Upper lobe of left lung (tissue), 6 donors: ENCODE data around the gene KMT2A. TPM values are rescaled to one million over a fixed set of nuclear protein-coding genes. Genes with fewer than 3 reads are reported as not detected.

ENCODE experiments used
- ATAC-seq, 2 donors: fragments of 200-7000 bp; cut with Tn5 transposase; one replicate each; pipeline ENCODE4 v1.9.1; 2022; ENCODE audit warnings: mild to moderate bottlenecking in 2 of 2, moderate library complexity in 2 of 2; ENCODE audit not compliant: low FRiP score in 2 of 2
- DNase-seq, 2 donors: peaks; one replicate each; pipeline ENCODE4 v3.0.0-alpha.2; 2019 to 2020
- H3K27ac ChIP-seq, 4 donors: fragments of 200-600 bp; sonication (generic); one replicate each; pipeline ENCODE4 v1.5.1; 2016 to 2019
- H3K27me3 ChIP-seq, 4 donors: fragments of 200-600 bp; sonication (generic); one replicate each; pipeline ENCODE4 v1.5.1; 2017 to 2019
- H3K36me3 ChIP-seq, 4 donors: fragments of 200-600 bp; sonication (generic); one replicate each; pipeline ENCODE4 v1.5.1; 2016 to 2019
- H3K4me1 ChIP-seq, 4 donors: fragments of 200-600 bp; sonication (generic); one replicate each; pipeline ENCODE4 v1.5.1; 2018 to 2019
- H3K4me3 ChIP-seq, 4 donors: fragments of 200-600 bp; sonication (generic); one replicate each; pipeline ENCODE4 v1.5.1; 2017 to 2019; ENCODE audit warnings: mild to moderate bottlenecking in 2 of 4, moderate library complexity in 1 of 4
- H3K9me3 ChIP-seq, 4 donors: fragments of 200-600 bp; sonication (generic); one replicate each; pipeline ENCODE4 v1.5.1; 2018 to 2019
- EP300 ChIP-seq, 4 donors: sonication (generic); formaldehyde crosslinking; IDR thresholded peaks; one replicate each; pipeline ENCODE4 v1.5.1; 2017; ENCODE audit warnings: antibody characterized with exemption in 4 of 4, control low read depth in 2 of 4
- POLR2A ChIP-seq, 4 donors: fragments of 450-650 bp; IDR thresholded peaks; one replicate each; pipeline ENCODE4 v1.5.1; 2016 to 2017; ENCODE audit warnings: antibody characterized with exemption in 4 of 4, mild to moderate bottlenecking in 2 of 4
- POLR2AphosphoS5 ChIP-seq, 2 donors: sonication (generic); formaldehyde crosslinking; IDR thresholded peaks; one replicate each; pipeline ENCODE4 v1.5.1; 2017; ENCODE audit warnings: antibody characterized with exemption in 2 of 2
- WGBS, 2 donors: methylation state at CpG; one replicate each; pipeline ENCODE4 v1.1.5; 2017 to 2018; 5-methylcytosine and 5-hydroxymethylcytosine counted together
- total RNA-seq, 6 donors: library from RNA; depleted of rRNA in 4 of 6; stranded (reverse); fragments of >200 nt in 4 of 6; gene quantifications; one replicate each; pipeline versions ENCODE4 v1.1.0 to v1.2.1, GENCODE V29; 2016 to 2021
- TF ChIP-seq, protein P1 (sequence below), 6 experiments: fragments of 450-650 bp in 4 of 6; fragments of 200-600 bp in 2 of 6; sonication (generic) in 2 of 6; IDR thresholded peaks; one replicate each; pipeline ENCODE4 v1.5.1; 2016 to 2019; ENCODE audit warnings: antibody characterized with exemption in 6 of 6
- donor health status: DM: no; HTN: no; CAD: no; lungs with moderate emphysema.
- donor health status: DM: no; HTN: yes; CAD: no; lungs with severe emphysema.

KMT2A gene
- total RNA-seq, 6 donors from 2014 or later = 42.0 to 97.1 (median 58.4) TPM

DNA sequence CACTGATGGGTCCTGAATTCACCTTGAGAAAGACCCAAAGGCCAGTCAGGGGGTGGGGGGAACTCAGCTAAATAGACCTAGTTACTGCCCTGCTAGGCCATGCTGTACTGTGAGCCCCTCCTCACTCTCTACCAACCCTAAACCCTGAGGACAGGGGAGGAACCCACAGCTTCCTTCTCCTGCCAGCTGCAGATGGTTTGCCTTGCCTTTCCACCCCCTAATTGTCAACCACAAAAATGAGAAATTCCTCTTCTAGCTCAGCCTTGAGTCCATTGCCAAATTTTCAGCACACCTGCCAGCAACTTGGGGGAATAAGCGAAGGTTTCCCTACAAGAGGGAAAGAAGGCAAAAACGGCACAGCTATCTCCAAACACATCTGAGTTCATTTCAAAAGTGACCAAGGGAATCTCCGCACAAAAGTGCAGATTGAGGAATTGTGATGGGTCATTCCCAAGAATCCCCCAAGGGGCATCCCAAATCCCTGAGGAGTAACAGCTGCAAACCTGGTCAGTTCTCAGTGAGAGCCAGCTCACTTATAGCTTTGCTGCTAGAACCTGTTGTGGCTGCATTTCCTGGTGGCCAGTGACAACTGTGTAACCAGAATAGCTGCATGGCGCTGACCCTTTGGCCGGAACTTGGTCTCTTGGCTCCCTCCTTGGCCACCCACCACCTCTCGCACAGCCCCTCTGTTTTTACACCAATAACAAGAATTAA, 88.6 kb downstream of the KMT2A start:
- DNase-seq = no peak
- no peak overlapping the region for H3K27ac ChIP-seq
- no peak overlapping the region for H3K4me3 ChIP-seq
- no peaks in the 10 kb centered on the region for H3K27me3 ChIP-seq
- H3K4me1 ChIP-seq = peaks cover 11 to 27% (median 15%) of the 10 kb centered on the region in 4 donors
- ATAC-seq = no peak
- 82 to 91% methylated on average over 6 of the region's 6 CpGs for WGBS, 2 donors
- TF ChIP-seq POLR2AphosphoS5 (IDR thresholded peaks at IDR 0.05) (no peak), EP300 (IDR thresholded peaks at IDR 0.05) (no peak), POLR2A (IDR thresholded peaks at IDR 0.05) (no peak)
- TF ChIP-seq, protein P1, sequence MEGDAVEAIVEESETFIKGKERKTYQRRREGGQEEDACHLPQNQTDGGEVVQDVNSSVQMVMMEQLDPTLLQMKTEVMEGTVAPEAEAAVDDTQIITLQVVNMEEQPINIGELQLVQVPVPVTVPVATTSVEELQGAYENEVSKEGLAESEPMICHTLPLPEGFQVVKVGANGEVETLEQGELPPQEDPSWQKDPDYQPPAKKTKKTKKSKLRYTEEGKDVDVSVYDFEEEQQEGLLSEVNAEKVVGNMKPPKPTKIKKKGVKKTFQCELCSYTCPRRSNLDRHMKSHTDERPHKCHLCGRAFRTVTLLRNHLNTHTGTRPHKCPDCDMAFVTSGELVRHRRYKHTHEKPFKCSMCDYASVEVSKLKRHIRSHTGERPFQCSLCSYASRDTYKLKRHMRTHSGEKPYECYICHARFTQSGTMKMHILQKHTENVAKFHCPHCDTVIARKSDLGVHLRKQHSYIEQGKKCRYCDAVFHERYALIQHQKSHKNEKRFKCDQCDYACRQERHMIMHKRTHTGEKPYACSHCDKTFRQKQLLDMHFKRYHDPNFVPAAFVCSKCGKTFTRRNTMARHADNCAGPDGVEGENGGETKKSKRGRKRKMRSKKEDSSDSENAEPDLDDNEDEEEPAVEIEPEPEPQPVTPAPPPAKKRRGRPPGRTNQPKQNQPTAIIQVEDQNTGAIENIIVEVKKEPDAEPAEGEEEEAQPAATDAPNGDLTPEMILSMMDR (IDR thresholded peaks at IDR 0.05) = no peak
- peaks cover 31 to 55% (median 36%) of the 10 kb centered on the region in 4 donors for H3K36me3 ChIP-seq
- no peaks in the 10 kb centered on the region for H3K9me3 ChIP-seq

DNA sequence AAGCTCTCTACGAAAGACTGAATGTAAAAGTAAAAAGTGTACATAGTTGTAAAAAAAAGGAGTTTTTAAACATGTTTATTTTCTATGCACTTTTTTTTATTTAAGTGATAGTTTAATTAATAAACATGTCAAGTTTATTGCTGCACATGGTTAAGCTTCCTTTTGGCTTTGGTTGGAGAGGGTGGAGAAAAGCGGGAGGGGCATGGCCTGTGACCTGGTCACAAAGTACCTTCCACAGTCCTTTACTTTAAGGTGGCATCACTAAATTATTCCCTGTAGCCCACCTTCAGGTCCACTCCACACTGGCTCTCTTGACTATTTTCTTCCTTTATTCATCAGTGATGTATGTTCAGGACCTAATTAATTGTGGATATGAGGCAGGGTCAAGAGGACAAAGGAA, 90.4 kb downstream of the KMT2A start:
- WGBS, 2 donors = 80 to 89% methylated on average over 2 of the region's 2 CpGs
- Histone ChIP-seq H3K4me1 (peaks cover 22 to 41% (median 25%) of the 10 kb centered on the region in 4 donors), H3K36me3 (peaks cover 14 to 37% (median 19%) of the 10 kb centered on the region in 4 donors), H3K27ac (no peak overlapping the region), H3K4me3 (no peak overlapping the region), H3K9me3 (no peaks in the 10 kb centered on the region), H3K27me3 (no peaks in the 10 kb centered on the region)
- no peak for DNase-seq
- TF ChIP-seq POLR2A (IDR thresholded peaks at IDR 0.05) = no peak
- TF ChIP-seq, protein P1 (IDR thresholded peaks at IDR 0.05) = no peak
- no peak for ATAC-seq

DNA sequence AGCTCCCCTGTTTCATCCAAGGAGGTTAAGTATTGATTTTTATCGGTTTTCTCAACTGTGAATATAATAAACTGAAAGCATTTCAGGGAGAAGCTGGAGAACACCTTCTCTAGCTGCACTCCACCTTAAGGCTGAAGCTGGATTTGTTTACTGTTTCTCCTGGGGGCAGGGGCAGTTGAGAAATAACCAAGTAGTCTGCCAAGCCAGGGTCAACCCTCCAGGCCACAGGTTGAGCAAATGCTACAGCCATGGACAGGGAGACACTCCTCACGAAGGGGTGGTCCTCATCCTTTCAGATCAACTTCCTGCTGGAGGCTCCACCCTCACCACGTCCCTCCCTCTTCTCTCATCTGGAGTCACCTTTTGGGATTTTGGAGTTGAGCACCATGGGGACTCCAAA, 90.8 kb downstream of the KMT2A start, which contains the start of gene TTC36:
Gene TTC36, plus strand, starts transcription at position 366 of the 400 bp plus-strand sequence. Its CDS starts 21 bp downstream, at position 387.
- 37 to 54% methylated on average over 3 of the region's 3 CpGs for WGBS, 2 donors
- DNase-seq (no peak), ATAC-seq (no peak)
- no peak within 1 kb of the TSS for H3K4me3 ChIP-seq
- no peaks in the 10 kb centered on the region for H3K9me3 ChIP-seq
- no peaks in the 10 kb centered on the region for H3K27me3 ChIP-seq
- peaks cover 10 to 33% (median 15%) of the 10 kb centered on the region in 4 donors for H3K36me3 ChIP-seq
- no peak within 1 kb of the TSS for H3K27ac ChIP-seq
- TF ChIP-seq POLR2AphosphoS5 (IDR thresholded peaks at IDR 0.05) = no peak
- TF ChIP-seq EP300 (IDR thresholded peaks at IDR 0.05) = no peak
- TF ChIP-seq, protein P1 (IDR thresholded peaks at IDR 0.05) = no peak
- no peak for TF ChIP-seq POLR2A (IDR thresholded peaks at IDR 0.05)
- peaks cover 23 to 45% (median 29%) of the 10 kb centered on the region in 4 donors for H3K4me1 ChIP-seq

DNA sequence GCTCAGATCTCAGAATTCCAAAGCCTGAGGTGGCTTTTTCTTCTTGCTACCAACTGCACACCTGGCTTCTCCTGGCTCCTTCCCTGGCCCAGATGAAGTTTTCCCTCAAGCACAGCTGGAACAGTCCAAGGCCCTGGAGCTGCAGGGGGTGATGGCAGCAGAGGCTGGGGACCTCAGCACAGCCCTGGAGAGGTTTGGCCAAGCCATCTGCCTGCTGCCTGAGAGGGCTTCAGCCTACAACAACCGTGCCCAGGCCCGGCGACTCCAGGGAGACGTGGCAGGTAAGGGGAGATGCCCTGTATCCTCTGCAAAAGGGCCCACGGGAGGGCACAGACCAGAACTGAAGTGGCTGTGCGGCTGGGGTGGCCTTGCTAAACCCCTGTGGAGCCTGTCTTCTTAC, 92.2 kb downstream of the KMT2A start:
- no peak for DNase-seq
- no peak overlapping the region for H3K27ac ChIP-seq
- no peaks in the 10 kb centered on the region for H3K9me3 ChIP-seq
- H3K4me3 ChIP-seq = no peak overlapping the region
- peaks cover 21 to 43% (median 29%) of the 10 kb centered on the region in 4 donors for H3K4me1 ChIP-seq
- H3K36me3 ChIP-seq = peaks cover 0 to 19% (median 4%) of the 10 kb centered on the region in 4 donors
- 83 to 94% methylated on average over 1 to 6 of the region's 6 CpGs for WGBS, 2 donors
- TF ChIP-seq POLR2AphosphoS5 (IDR thresholded peaks at IDR 0.05) (no peak), POLR2A (IDR thresholded peaks at IDR 0.05) (no peak), EP300 (IDR thresholded peaks at IDR 0.05) (no peak)
- TF ChIP-seq, protein P1 (IDR thresholded peaks at IDR 0.05) = no peak
- H3K27me3 ChIP-seq = no peaks in the 10 kb centered on the region
- ATAC-seq = no peak
